Adrenal gland (tissue), 5 donors: ENCODE results near the gene ELK4.

ENCODE experiments used
- POLR2A ChIP-seq, 2 donors: fragments of 450-650 bp; IDR thresholded peaks; one replicate each; pipeline ENCODE4 v1.6.1; 2017; ENCODE audit warnings: antibody characterized with exemption in 2 of 2, mild to moderate bottlenecking in 2 of 2, moderate library complexity in 1 of 2
- TF ChIP-seq, protein P1 (sequence below), 6 experiments: fragments of 450-650 bp in 4 of 6; fragments of 200-600 bp in 2 of 6; sonication (generic) in 1 of 6; IDR thresholded peaks; 1 replicate in 5 of 6; 2 replicates in 1 of 6; pipeline versions ENCODE4 v1.5.1 to v1.8.0; 2016 to 2021; ENCODE audit warnings: antibody characterized with exemption in 6 of 6, mild to moderate bottlenecking in 2 of 6, moderate library complexity in 1 of 6
- donor health status: DM: no; HTN: no; CAD: no.

DNA sequence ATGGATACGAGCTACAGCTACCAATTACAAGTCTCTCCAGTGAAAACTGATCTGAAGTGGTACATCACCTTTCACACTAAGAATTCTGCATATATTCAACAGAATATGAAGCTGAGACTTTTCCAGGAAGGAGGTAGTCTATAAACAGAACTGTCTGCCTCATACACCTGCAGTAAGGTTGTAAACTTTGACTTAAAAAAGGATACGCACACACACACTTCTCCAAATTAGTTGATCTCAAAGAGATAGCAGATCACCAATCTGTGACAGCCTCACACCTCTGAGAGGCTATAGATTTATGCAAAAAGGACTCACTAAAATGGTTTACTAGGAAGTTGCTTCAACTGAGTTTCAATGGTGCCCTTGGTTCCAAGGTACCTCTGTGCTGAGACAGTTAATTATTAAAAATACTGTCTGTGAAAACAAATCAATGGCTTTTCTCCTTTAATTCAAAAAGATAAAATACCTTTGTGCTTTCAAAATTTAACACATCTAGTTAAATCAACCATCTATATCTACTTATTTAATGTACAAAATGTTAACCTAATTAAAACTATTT is 17.9 kb downstream of the ELK4 start:
- no peak for TF ChIP-seq POLR2A (IDR thresholded peaks at IDR 0.05)
- TF ChIP-seq, protein P1, sequence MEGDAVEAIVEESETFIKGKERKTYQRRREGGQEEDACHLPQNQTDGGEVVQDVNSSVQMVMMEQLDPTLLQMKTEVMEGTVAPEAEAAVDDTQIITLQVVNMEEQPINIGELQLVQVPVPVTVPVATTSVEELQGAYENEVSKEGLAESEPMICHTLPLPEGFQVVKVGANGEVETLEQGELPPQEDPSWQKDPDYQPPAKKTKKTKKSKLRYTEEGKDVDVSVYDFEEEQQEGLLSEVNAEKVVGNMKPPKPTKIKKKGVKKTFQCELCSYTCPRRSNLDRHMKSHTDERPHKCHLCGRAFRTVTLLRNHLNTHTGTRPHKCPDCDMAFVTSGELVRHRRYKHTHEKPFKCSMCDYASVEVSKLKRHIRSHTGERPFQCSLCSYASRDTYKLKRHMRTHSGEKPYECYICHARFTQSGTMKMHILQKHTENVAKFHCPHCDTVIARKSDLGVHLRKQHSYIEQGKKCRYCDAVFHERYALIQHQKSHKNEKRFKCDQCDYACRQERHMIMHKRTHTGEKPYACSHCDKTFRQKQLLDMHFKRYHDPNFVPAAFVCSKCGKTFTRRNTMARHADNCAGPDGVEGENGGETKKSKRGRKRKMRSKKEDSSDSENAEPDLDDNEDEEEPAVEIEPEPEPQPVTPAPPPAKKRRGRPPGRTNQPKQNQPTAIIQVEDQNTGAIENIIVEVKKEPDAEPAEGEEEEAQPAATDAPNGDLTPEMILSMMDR (IDR thresholded peaks at IDR 0.05) = no peak
